COLO829 (cell line): Measurements from ENCODE around the gene MAK.
"Not testable (repeated sequence)": the region's sequence is repeated elsewhere in the genome, so short reads cannot be mapped to it uniquely, and the experiment has no call there.

Experiments
- DNase-seq: peaks from one replicate; pipeline ENCODE4 v3.0.0; 2012; ENCODE audit warnings: low spot score

The MAK gene

DNA sequence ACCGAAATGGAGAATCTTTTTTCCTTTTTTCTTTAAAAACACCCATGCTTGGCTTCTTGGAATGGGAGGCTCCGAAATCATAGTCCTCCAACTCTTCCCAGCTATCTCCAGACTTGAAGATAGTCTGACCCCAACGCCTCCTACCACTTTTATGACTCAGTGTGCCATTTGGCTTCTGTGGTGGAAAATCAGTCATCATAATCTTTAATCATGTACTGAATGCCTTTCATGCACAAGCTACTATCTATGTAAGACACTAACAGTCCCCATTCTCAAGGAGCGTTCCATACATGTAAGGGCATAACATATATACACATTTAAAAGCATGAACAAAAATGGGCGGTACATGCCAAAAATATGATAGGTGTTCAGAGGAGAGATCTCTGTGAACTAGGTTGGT, 46.7 kb downstream of the MAK start:
- DNase-seq, result no peak

GRCh38 chr6:10779076-10779475, 59.3 kb downstream of the MAK start:
- DNase-seq, result no peak

DNA sequence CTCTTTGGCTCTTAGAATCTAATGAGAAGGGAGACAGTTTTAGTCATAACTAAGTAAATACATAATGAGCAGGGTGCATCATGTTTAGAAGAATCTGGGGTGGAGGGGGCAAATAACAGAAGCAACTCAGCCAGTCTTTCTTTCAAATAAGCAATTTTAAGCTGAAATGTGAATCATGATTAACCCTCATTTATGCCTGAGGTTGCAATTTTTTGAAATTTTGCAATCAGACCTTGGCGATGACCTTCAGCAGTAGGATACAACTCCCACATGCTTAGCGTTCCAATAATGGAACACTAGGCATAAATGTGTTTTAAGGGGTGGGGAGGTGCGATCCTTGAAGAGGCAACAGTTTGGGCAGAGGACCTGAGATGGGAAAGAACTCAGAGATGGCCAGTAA, 60.1 kb downstream of the MAK start:
- no peak for DNase-seq

DNA sequence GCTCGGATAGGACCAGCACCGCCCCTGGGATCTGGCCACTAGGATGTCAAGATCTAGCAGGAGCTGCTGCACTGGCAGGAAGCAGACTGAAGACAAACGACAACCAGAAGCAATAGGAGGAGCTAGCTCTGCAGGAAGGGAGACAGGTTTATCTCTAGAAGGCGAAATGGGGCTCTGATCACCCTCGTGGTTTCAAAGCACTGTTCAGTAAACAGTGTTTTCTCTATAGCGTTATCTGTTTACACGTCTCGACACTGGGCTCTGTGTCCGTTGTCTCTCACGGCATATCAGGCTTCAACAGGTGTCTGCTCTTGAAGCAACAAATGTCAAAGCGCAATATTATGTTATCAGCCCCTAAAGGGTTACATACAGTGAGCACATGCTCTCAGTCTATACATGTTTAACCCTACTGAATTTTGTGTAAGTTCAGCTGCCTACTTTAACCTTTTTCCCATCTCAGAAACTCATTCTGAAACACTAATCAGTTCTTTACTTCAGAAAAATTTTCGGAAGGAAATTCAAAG, 66.9 kb downstream of the MAK start:
- DNase-seq, result no peak

DNA sequence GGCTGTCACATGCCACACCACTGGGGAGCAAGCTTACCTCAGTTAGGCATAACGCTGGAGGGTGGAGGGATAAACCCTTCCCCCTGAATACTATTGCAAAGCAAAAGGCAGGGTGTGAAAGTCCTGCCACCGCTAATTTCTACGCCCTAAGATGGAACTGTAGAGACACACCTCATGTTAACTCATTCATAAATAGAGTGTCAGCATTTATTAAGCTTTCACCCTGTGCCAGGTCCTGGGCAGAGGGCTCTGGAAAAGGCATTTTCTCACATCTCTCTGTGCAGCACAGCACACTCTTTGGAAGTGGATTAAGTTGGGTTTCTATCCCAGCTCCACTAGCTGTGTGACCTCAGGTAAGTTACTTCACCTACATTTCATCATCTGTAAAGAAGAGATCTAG, 68.9 kb downstream of the MAK start:
- DNase-seq, result no peak

DNA sequence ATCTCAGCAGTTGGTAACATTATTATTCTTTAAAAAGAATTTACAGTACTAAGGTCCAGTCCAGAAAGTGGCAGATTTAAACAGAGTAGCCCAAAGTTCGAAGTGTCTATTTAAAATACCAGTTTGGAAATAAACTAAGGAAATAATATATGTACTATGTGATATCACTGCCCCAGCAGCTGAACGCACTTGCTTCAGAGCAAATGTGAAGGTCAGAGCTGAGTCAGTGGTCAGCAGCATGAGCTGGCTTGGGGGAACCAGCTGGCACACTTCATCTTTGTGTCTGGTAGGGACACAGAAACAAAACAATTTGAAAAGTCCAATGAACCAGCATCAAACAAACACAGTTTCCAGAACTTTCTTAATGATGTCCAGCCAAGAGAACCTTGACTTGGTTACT, 75.3 kb downstream of the MAK start:
- no peak for DNase-seq

DNA sequence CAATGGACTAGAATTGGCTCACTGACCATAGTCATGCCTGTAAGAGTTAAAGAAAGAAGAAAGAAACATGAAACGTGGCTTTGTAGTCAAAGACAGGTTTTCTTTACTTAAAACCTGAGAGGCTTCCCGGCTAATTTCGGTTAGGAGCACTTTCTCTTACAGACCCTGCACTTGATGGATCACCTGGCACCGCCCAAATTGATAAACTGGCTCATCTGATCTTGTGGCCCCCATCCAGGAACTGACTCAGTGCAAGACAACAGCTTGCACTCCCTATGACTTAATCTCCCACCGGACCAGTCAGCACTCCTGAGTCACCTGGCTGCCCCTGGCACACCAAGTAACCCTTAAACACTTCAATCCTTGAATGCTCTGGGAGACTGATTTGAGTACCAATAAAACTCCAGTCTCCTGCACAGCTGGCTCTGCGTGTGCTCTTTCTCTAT, 78.4 kb downstream of the MAK start:
- DNase-seq, result no peak

- peak; percentile 69 for DNase-seq
Observed at GRCh38 chr6:10759312-10759839, 79.0 kb downstream of the MAK start.

DNA sequence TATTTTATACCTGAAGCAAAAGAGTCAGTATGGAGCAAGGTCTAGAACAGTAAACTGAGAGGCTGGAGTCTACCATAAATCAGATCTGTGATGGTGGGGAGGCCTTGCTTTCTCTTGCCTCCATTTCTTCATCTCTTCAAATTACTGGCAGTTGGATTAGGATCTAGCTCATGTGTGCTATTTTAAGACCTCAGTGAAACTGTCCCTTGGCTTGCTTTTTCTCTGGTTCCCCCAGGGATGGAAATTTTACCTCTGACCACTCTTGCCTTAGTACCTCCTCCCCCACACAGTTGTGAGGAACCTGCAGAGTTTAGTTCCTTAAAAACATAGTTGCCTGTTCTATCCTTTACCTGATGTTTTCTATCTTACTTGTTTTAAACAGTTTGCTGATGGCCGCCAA, 82.3 kb downstream of the MAK start:
- no peak for DNase-seq

GRCh38 chr6:10751757-10752156, 86.6 kb downstream of the MAK start:
- not testable (repeated sequence) for DNase-seq

DNA sequence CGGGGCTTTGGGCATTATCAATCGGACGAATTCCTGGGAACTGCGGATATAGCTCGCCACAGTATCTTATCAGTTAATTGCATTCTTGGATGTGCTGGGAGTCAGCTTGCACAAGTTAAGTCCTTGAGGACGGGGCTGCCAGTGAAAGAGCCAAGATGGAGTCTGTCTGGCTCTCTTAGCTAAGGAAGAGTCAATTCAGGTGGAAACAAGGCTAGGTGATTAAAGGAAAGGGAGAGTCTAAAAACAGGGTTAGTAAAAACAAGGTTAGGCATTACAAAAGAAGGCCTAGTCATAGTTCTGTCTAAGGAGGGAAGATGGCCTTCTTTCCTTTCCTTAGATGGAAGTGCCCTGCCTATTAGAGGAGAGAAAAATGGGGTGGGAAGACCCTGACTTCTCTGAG, 87.8 kb downstream of the MAK start:
- not testable (repeated sequence) for DNase-seq

GRCh38 chr6:10749734-10750133, 88.6 kb downstream of the MAK start:
- no peak for DNase-seq

DNA sequence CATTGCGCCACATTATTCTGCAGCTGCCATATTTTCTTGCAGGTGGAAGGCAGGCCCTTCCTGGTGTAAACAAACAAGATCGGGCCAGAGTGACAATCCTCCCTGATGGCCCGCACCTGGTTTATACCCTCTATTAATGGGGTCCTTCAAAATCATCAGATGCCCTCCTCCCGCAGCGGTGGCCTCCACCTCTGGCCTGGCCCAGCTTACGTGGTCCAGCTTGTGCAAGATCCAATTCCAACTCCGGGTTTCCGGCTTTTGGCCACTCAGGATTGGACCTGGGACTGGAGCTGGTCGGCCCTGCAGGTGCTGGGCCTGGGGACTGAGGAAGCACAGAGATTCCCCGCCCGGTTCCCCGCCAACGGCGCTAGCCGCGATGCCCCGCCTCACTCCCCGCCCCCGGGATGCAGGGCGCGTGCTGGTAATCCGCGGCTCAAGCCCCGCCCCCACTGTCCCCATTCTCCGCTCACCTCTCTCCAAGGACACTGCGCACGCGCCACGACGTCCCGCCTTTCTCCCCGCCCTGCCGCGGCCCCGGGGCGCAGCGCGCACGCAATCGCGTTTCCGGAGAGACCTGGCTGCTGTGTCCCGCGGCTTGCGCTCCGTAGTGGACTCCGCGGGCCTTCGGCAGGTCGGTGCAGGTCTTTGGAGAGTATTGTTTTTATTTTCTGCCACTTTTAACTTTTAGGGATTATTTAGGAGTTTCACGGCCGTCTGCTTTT, 90.9 kb downstream of the MAK start, which contains the start of gene TMEM14B:
Gene TMEM14B, plus strand, starts transcription at position 555 of the 722 bp plus-strand sequence. CDS start 1,441 bp downstream, outside the sequence.
- peak; percentile 100 for DNase-seq

- DNase-seq, result no peak
Observed at GRCh38 chr6:10746915-10747250, 91.5 kb downstream of the MAK start.

DNA sequence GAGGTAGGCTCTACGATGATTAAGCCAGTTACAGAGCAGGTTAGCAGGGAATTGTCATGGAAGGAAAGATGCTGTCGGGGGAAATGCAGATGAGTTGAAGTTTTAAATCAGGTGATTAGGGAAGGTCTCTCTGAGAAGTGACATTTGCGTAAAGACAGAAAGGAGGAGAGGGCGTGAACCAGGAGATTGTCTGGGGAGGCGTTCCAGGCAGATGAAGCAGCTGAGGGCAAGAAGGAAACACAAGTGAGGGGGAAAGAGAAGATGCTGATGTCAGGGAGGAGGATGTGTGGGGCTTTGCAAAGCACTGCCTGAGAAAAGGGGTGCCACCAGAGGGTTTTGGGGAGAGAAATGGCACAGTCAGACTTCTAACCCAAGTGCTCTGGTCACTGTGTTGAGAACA, 93.2 kb downstream of the MAK start:
- no peak for DNase-seq

DNA sequence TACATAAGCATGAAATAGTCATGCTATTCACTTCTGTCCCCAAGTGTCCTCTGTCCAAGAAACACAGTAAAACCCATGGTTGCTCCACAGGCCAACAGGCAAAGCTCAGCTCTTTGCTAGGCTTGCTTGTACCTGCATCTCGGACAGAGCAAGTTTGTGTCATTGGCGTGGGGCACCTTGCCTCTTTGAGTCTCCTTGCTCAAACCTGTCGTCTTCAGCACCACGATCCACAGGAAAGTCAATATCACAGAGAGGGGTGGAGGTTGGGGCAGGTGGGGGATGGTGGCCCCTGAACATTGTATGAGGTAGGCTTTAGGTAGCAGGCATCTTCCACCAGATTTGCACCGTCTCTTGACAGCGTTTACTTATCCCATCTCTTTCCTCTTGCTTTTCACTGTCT, 94.8 kb downstream of the MAK start:
- no peak for DNase-seq

- no peak for DNase-seq
Observed at GRCh38 chr6:10742251-10742650, 96.1 kb downstream of the MAK start.

DNA sequence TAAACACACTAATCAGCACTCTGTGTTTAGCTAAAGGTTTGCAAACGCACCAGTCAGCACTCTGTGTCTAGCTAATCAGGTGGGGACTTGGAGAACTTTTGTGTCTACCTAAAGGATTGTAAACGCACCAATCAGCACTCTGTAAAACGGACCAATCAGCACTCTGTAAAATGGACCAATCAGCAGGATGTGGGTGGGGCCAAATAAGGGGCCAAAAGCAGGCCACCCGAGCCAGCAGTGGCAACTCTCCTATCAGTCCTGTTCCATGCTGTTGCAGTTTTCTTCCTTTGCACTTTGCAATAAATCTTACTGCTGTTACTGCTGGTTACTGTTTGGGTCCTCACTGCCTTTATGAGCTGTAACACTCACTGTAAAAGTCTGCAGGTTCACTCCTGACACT, 96.7 kb downstream of the MAK start:
- DNase-seq, result not testable (repeated sequence)

- DNase-seq, result no peak
Observed at GRCh38 chr6:10740061-10740460, 98.3 kb downstream of the MAK start.

DNA sequence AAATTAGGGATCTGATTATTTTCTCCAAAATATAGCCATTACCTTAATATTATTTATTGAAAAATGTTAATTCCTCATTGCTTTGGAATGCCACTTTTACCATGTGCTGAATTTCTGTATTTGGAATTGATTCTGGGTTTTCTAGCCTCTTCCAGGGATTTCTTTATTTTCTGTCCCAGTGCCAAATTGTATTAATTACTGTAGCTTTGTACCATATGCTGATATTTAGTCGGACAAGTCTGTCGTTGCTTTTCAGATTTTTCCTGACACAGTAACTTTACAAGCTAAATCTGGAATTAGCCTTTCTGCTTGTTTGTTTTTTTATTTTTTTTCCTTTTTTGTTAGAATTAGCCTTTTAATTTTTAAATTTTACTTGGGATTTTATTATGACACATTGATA, 101.6 kb downstream of the MAK start:
- no peak for DNase-seq

DNA sequence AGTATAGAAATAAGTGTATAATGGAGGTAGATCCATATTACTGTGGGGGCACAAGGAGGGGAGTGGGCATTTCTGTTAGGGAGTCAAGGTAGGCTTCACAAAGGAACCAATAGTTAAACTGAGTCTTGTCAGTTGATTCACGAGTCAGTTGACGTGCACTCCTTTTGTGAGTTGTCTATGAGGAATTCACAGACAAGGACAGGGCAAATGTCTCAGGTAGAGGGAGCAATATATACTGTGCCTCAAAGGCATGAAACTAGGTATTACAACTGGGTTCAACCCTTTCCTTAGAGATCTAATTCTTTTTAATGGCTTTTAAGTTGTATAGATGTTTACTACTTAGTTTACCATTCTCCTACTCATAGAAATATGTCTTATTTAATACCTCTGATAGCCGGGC, 104.5 kb downstream of the MAK start:
- no peak for DNase-seq

GRCh38 chr6:10733151-10733715, 105.1 kb downstream of the MAK start:
- no peak for DNase-seq

DNA sequence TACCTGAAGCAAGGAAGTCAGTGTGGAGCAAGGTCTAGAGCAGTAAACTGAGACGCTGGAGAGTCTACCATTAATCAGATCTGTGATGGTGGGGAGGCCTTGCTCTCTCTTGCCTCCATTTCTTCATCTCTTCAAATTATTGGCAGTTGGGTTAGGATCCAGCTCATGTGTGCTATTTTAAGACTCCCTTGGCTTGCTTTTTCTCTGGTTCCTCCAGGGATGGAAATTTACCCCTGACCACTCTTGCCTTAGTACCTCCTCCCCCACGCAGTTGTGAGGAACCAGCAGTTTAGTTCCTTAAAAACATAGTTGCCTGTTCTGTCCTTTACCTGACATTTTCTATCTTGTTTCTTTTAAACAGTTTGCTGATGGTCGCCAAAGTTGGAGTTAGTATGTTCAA, 108.1 kb downstream of the MAK start:
- DNase-seq, result no peak

- DNase-seq, result no peak
Observed at GRCh38 chr6:10725716-10726115, 112.6 kb downstream of the MAK start.
